ENCODE results near the gene TGFBR2.
"Not testable (repeated sequence)": the region's sequence is repeated elsewhere in the genome, so short reads cannot be mapped to it uniquely, and the experiment has no call there.

The TGFBR2 gene

GRCh38 chr3:30620402-30621360 lies 14.3 kb downstream of the TGFBR2 start:
- DNase-seq = no peak

GRCh38 chr3:30621576-30621975 lies 15.2 kb downstream of the TGFBR2 start:
- no peak for DNase-seq

DNA sequence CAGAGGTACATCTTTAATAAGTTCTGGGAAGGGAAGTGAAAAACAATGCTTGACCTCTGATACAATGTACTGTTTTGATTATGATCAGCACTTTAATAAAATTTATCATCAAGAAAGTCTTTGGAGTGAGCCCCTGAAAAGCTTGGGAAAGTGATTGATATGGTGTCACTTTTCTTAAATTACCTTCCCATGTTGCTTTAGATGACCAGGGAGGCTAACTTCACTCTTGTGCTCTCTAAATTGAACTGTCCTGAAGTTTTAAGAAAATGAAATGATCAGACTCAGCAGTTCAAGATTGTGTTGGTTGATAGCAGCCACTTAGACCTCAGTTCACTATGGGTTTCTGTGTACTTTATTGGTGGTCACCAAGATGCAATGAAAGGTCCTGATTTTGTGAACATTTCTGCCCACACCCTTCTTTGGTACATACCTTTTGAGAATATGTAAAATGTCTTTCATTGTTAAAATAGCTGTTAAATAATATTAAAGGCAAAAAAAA lies 15.7 kb downstream of the TGFBR2 start:
- DNase-seq = no peak

GRCh38 chr3:30622790-30623189 lies 16.4 kb downstream of the TGFBR2 start:
- DNase-seq = no peak

- DNase-seq = no peak
Observed at GRCh38 chr3:30623351-30623750, 16.9 kb downstream of the TGFBR2 start.

GRCh38 chr3:30624480-30624879 lies 18.1 kb downstream of the TGFBR2 start:
- DNase-seq = not testable (repeated sequence)

GRCh38 chr3:30625541-30626438 lies 19.4 kb downstream of the TGFBR2 start:
- no peak for DNase-seq

DNA sequence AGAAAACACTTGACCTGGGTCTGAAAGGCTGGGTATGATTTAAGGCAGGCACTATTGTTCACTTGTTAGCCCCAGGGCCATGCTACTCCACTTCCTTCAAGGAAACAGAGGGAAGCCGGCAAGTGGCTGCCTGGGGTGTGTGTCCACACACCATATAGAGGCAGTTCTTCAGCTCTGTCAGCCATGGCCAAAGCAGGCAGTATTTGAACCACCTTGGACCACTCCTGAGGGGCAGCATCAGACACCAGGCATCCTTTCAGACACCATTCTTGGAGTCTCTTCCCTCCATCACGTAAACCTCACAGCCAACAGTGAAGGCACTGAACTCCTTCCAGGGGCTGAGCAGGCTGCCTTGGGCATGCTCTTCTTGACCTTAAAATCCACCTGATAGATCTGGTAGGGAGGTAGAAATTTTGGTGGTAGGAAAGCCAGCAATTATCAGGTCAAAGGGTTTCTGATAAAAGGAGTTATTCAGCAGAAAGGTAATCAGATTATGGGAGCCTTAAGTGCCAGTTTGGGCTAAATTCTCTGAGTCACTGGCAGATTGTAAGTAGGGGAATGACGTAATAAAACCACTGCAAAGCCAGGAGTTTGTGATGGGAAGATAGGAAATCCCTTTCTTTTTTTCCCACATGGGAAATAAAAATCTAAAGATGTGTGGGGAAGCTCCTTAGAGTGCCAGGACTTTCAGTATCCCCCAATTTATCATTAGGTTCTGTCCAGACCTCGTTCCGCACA lies 20.2 kb downstream of the TGFBR2 start:
- peak; percentile 70 for DNase-seq

GRCh38 chr3:30628205-30628900 lies 22.0 kb downstream of the TGFBR2 start:
- DNase-seq = no peak

GRCh38 chr3:30628901-30629590 lies 22.6 kb downstream of the TGFBR2 start:
- DNase-seq = no peak

GRCh38 chr3:30629746-30630145 lies 23.3 kb downstream of the TGFBR2 start:
- no peak for DNase-seq

DNA sequence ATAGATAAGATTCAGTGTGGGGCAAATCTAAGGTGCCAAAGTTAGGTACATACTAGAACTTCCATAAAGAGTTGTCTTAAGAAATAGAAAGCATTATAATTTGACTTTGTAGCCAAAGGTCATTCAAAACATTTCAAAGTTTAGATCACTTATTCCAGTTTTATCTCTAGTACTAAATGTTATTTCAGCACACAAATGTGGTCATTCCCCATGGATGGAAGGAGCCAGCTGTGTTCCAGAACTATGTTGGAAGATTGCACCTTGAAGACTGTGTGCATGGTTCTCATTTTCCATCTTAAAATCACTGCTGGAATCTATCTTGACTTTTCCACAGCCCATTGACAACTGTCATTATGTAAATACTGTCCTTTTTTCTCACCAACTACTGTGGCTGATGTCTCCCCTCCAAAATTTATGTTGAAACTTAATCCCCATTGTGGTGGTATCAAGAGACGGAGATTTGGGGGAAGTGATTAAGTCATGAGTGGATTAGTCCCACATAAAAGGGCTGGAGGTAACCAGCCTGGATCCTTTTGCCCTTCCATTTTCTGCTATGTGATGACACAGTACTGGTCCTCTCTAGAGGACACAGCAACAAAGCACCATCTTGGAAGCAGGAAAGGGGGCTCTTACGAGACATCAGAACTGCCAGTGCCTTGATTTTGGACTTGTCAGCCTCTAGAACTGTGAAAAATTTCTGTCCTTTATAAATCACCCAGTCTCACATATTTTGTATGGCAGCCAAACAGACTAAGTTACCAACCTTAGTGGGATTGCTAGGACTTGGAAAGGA lies 24.0 kb downstream of the TGFBR2 start:
- no peak for DNase-seq

- no peak for DNase-seq
Observed at GRCh38 chr3:30631243-30631904, 25.0 kb downstream of the TGFBR2 start.

GRCh38 chr3:30632065-30632464 lies 25.7 kb downstream of the TGFBR2 start:
- no peak for DNase-seq

DNA sequence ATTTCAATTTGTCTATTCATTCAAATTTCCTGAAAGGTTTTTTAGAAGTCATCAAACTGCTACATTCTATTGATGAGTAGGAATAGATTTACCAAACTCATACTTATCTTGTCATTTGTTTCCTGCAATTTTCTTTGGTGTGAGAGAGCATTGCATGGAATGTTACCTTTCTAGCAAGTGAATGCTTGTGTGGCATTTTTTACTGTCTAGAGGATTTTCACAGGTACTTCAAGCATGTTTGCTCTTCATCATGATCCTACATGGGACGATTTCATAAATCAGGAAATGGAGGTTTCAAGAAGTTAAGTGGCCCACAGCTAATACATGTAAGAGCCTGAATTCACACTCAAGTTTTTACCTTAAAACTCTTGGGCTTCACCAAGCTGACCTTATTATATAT lies 26.1 kb downstream of the TGFBR2 start:
- DNase-seq = no peak

DNA sequence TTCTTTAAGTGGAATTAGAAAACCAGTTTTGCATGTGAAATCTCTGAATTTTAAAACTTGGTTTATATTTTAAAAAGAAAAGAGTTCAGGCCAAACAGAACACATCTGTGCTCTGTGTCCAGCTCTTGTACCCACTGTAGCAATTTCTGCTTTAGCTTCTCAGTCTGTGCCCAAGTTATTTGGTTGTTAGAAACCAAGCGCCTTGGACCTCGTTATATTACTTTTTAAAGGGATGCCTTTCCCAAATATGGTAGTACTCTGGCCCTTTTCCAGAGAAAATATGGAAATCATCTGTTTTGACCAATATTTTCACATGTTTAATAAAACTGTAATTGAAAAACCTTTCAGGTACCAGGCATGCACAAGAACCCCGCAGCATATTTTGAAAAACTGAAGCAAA lies 27.3 kb downstream of the TGFBR2 start:
- no peak for DNase-seq

- DNase-seq = no peak
Observed at GRCh38 chr3:30634761-30635735, 28.6 kb downstream of the TGFBR2 start.

GRCh38 chr3:30637310-30638219 lies 31.2 kb downstream of the TGFBR2 start:
- DNase-seq = no peak

All from islet precursor cell (in vitro differentiated cells).